HG02642 (cell line): ENCODE measurements around the gene PEPD.

Experiments
- ATAC-seq: cut with Tn5 transposase; IDR thresholded peaks from one replicate; pipeline ENCODE4 v1.9.1; 2021; ENCODE audit warnings: mild to moderate bottlenecking; ENCODE audit not compliant: unreplicated experiment, poor library complexity

Gene PEPD

DNA sequence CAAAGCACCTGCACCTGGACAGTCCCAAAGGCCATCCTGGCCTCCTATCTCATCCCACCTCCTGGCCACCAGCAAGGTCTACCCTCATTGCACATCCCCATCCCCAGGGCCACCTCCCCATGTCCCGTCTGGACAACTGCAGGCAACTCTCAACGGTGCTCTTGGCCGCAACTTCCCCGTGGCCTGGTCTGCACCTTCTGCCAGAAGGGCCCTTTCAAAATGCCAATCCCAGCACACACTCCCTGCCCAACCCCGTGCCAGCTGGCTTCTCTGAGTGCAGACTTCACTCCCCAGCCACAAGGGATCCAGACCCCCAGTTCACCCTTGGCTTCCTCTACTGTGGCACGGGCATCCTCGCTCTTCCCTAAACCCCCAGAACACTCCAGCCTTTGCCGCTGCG, 8.2 kb downstream of the PEPD start:
- no peak for ATAC-seq

DNA sequence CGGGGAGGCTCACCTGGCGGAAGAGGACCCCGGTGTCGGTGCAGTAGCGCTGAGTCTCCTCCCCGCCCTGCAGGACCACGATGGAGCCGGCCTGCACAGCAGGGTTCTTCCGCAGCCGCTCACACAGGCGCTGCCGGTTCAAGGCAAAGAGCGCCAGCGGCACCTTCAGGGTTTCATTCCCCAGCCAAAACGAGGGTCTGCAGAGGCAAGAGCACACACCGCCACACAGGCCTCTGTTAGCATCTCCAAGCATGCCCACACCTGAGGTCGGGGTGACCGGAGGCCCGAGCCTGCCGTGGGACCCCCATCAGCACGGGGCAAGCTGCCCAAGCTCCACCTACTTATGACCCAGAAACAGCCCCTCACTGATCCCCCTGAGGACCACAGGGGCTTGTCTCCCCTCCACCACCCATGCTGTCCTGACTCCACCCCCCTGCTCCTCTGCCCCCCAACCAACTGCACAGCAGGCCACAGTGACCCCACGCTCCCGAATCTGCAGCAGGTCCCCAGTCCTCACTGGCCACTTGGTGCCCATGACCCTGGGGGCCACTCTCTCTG, 8.9 kb downstream of the PEPD start:
- ATAC-seq: no peak

DNA sequence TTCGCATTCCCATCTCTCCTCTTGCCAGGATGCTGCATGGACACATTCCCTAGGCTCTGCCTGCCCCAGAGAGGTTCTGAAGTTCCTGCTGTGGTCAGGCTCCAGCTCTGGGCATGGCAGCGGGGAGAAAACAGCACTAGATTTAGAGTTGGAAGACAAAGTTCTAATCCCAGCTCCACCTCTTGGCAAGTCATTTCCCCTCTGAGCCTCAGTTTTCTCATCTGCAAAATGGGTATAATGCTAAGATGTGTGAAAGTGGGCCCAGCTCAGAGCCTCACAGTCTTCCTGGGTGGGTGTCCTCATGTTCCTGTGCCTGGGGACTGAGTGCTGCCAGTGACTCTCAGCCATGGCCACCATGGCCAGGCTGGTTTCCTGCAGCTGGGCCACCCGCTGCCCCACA, 9.6 kb downstream of the PEPD start:
- no peak for ATAC-seq

DNA sequence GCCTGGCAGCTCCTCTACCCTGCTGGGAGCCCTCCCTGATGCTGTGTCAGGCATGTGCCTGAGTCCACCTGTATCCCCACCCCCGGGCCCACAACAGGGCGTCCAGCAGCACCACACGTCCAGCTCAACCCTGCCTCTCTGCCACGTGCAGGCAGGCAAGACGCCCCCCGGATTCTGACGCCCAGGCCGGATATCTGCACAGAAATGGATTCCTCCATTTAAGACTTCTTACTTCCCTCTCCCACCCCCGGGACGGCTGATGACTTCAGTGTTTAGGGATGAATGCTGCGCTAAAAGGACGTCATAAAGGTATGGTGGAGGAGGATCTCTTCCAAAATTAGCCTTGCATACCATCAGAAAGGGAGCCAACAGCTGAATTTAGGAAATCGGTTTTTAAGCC, 10.2 kb downstream of the PEPD start:
- no peak for ATAC-seq

DNA sequence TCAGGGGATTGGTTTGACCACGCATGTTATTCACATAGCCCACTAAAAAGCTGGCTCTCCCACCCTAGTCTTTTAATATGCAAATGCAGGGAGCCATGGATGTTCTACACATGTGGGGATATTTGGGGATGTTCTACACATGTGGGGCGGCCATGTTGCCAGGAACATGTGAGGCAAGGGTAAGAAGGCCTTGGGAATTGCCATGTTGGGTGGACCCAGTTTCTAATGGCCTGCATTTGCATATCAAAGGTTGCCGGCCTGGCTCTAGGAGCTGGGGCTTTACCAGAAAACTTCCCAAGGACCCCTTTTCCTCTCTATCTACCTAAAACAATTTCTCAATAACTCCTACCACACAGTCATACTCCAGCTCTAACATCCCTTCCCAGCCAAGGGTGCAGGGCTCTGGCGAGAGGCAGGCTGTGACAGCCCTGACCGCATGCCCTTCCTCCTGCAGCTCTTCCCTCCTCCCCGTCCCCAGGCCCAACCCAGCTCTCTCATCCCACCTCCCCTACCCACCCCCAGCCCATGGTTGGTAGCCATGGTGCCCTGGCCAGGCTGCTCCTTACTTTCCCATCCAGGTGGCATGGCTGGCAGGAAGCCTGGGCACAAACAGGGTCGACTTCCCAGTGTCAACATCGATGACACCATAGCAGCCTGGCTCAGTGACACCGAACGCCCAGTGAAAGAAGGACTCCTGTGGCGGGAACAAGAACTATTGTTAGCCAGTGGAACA, 11.0 kb downstream of the PEPD start:
- no peak for ATAC-seq

DNA sequence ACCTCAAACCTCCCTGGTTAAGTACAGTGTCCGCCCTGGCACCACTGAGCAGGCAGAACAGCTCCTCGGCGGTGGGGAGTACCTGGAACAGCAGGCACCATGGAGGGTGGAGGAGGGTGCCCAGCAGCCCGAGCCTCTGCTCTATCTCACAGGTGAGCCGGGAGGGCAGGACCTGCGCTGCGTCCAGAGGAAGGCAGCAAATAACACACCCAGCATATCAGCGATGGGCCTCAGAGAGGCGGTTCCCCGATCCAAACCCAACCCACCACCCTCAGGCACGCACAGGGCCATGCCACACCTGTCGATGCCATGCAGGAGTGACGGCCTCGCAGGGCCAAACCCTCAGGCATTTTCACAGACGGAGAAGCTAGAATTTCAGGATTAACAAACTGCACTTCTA, 11.8 kb downstream of the PEPD start:
- no peak for ATAC-seq

DNA sequence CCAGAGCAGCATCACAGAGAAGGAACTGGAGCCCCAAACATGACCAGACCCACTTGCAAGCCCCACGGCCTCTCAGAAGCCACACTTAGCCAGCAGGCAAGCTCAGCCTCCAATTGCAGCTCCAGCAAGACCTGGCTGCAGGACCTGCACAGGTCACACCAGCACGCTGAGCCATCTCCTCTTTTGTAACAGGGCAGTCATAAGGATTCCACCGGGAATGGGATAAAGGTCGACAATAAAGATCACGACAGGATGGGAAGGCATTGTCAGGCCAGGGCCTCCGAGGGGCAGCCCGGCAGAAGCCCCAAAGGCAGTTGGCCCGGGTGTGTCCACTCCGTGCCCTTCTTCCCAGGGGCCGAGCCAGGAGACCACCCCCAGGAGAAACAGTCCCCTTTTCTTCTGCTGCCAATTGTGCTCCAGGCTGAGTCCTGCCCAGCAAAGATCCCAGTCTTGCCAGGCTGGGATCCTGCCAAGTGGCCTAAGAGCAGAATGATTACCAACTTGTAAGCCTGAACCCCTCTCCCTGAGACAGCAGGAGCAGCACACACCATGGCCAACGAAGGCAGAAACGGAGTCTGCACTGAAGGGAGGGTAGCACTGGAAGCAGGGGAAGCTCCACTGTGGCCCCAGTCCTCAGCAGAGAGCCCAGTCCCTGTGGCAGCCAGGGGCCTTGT, 12.5 kb downstream of the PEPD start:
- ATAC-seq: no peak

DNA sequence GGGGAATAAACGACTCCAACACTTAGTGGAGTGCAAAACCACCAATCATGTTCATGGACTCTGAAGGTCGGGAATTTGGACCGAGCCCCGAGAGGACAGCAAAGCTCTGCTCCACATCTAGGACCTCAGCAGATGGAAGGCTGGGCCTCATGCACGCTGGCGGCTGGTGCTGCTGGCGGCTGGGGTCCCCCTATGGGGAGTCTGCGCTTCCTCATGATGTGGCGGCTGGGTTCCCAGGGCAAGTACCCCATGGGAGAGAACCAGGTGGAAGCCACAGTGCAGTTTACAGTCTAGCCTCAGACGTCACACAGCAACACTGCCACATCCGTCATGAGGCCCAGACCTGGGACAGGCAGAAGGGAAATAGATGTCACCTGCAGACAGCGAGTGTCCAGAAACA, 13.2 kb downstream of the PEPD start:
- ATAC-seq: no peak

DNA sequence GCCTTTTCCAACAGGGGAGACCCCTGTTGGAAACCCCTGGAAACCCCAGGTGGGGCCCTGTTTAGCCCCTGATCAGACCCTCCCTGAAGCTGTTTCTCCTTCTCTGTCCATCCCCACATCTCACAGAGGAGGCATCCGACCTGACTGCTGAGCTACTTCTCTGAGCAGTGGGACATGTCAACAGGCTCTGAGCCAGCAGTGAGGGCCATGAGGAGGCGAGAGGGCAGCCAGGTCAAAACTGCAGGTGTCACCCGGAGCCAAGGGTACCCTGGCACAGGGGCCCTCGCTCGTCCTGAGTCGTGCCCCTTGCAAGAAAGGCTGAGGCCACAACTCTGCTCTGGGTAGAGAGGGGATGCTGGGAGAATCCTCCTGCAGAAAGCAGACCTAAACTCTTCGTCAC, 13.6 kb downstream of the PEPD start:
- ATAC-seq: no peak

DNA sequence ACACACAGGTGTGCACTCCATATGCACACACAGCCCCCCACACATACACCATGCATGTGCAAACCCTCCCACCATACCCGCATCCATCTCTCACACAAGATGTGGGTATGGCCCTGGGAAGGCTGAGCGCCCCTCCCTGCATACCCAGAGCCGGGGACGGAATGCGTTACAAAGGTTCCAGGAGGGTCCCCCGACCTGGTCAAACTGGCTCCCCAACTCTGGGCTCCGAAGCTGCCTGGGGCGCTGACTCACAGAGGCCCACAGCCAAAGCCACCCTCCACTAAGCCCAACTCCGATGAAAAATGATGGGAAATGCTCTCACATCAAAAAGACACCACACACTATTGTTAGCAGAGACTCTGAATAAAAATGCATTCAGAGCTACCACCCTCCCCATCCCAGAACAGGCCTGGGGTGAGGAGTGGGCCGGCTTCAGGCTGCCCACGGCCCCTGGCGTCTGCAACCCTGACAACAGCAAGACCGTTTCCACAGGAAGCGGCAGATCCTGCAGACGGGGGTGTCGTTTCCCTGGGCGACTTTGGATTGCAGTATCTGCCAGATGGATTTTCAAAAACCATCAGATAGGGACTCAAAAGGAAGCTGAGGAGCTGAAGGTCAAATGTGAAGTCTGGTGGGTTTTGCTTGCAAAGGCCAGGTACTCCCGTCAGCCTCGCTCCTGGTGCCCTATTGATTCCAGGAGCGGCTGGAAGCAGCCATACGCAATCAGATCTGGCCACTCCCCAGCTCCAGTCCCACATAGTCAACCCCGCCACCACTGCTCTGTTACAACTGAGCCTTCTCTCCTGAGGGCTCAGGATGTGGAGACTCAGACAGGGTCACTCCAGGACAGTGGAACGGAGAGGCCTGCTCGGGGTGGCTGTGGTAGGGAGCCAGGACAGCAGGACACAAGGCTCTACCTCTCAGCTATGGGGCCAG, 14.3 kb downstream of the PEPD start:
- ATAC-seq: no peak

DNA sequence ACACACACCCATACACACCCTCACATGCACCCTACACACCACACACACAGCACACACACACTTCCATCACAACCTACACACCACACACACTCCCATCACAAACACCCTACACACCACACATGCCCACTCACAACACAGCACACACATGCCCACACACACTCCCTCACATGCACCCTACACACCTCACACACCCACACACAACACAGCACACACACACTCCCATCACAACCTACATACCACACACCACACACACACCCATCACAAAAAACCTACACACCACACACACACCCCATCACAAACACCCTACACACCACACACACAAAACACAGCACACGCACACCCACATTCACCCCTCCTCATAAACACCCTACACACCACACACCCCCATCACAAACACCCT, 15.1 kb downstream of the PEPD start:
- no peak for ATAC-seq

DNA sequence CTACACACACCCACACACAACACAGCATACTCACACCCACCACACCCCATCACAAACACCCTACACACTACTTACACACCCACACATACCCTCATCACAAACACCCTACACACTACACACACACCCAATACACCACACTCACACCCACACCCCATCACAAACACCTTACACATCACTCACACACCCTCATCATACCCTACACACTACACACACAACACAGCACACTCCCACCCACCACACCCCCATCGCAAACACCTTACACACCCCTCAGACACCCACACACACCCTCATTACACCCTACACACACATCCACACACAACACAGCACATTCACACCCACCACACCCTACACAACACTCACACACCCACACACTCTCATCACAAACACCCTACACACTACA, 15.8 kb downstream of the PEPD start:
- no peak for ATAC-seq

DNA sequence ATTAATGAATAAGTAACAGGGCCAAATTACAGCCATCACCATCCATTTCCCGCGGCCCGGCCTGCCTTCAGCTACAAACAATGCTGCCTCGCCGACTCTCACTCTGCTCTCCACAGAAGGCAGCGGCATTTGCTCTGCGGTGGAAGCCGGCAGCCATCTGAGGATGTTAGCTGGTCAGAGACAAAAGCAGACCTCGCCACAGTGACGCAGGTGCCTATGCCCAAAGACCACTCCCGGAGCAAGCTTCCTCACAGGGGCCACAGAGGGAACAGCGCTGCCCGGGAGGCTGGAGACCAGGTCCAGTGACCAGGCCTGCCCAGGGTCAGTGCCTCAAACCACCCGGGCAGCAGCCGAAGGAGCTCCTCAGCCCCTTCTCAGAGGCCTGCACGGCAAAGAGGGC, 16.4 kb downstream of the PEPD start:
- ATAC-seq: no peak

DNA sequence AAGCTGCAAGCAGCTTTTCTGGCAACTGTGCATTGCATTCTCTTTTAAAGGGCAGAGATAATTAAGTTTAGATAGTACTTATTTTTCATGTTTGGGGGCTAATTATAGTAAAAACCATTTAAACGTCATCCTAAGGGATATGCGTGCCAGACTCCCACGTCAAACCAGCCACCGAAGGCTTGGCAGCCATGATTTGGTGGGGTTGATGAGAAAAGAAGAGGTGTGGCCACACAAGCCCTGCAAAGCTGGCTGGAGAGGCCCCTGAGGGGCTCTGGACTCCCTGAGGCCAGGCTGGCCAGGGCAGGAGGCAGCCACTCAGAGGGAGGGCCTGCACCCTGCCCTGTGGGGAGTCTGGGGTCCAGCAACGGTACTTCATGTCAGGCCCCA, 17.5 kb downstream of the PEPD start:
- no peak for ATAC-seq

DNA sequence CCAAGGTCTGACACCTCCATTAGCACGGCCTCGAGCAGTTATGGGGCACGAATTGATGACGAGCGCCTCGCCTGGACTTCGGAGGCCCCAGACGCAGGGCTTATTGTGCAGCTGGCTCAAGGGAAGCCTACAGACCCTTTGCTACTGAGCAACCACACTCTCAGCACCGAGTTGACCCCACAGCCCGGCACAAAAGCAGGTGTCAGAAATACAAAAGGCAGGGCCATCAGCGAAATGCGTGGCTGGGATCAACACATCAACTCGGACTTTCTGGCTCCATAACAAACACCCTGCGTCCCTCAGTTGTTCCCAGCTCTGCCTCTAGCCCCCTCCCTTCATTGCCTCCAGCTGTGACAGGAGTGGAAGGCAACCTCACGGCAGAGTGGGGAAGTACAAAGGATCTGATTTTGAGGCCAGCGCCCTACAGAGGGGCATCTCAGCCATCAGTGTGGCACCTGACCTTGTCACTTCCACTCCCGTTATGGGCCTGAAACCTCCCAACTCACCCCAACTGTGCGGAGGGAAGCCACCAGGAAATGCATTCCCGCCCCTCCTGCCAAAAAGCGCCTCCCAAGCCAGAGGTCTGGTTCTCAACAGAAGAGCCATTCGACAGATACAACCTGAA, 18.0 kb downstream of the PEPD start:
- ATAC-seq: no peak

DNA sequence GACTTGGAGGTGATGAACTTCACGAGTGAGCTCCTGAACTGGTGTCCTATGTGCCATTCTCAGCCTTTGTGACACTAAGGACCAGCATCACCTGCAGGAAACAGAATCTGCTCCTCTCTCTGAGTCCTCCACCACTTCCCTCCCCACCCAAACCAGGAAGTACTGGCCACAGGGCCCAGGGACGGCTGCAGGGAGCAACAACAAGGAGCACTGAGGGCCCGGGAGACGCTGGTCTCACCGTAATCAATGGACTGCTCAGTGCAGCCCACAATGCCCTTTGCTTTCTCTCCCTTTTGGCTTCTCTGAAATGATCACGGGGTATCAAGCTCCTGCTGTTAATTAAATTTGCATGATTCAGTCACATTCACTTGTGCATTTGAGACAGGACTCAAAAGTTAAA, 18.6 kb downstream of the PEPD start:
- ATAC-seq: no peak

DNA sequence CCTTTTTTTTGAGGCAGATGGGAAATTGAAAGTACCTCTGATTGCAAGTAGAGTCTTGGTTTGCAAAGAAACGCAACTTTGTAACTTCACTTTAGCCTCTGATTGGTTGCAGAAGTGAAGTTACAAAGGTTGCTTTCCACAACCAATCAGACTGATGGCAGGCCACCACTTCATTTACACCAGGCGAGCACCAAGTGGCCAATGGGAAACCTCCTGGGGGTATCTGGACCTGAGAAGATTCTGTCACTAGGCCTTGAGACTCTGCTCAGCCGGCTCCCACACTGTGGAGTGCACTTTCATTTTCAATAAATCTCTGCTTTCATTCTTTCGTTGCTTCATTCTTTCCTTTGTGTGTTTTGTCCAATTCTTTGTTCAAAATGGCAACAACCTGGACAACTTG, 19.1 kb downstream of the PEPD start:
- no peak for ATAC-seq

DNA sequence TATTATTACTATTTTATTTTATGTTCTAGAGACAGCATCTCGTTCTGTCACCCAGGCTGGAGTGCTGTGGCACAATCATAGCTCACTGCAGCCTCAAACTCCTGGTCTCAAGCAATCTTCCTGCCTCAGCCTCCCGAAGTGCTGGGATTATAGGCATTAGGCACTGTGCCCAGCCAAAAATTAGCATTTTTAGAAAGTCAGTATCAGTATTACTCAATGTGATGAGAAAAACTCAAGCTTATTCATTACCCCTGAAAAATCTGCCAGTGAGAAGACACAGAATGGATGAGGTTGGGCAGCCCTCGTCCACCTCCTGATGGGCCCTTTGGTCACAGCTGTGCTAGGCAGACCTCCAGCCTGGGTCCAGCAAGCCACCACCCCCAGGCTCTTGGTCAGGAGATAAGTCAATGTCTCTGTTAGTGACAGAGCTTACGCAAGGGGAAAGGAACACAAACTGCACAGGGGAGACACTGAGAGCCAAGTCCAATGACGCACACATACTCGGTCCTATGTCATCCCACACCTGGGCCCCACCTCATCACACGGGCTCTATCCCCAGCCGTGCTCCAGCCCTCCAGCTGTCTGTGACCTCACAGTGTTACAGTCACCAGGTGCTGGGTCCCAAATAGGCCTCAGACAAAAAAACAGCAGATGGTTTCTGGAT, 19.8 kb downstream of the PEPD start:
- ATAC-seq: no peak

DNA sequence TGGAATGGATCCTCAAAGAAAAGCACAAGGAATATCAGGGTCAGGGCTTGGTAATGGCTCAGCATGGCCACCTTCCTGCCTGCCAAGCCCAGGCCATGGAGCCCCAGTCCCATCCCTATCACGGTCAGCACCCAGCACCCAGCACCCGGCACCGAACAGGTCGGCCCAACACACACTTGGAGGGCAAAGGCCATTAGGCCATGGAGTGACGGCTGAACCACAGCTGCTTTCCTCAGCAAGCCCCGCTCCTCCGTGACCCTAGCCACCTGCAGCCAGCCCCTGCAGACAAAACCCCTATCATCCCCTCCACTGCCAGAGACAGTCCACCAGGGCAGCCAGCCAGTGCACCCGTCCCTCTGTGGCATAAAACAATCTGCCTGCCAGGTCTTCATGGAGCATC, 20.6 kb downstream of the PEPD start:
- ATAC-seq: no peak

DNA sequence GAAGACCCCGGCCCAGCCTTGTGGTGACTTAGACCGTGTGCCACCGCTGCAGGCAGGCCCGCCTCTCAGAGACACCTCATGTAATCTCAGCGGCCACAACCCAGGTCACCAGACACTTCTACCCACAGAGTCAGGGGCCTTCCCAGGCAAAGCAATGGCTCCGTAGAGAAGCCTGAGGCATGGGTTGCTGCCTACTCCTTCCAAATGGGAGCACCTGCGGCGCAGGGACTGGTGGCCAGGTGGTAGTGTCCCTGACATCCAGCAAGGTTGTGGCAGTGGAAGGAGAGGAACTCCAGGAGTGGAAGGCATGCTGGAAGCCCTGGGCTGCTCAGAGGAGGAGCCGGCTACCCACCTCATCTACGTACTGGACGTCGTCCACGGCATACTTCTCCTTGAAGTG, 21.0 kb downstream of the PEPD start:
- no peak for ATAC-seq
